ENCODE measurements around the gene NEK11. TPM values are rescaled to one million over a fixed set of nuclear protein-coding genes. Genes with fewer than 3 reads are reported as not detected.

The NEK11 gene
- total and polyA plus RNA-seq, 2 donors (not counting 3 experiments of a cell fraction or from before 2014, with no cell fraction given): 1.7 to 4.3 TPM

GRCh38 chr3:131353986-131354385 is 327.3 kb downstream of the NEK11 start:
- Histone ChIP-seq H3K27ac (ENCODE audit: insufficient read depth, low read depth, low read length) (peak overlapping the region; percentile 80), H3K9me1 (replicated peaks; ENCODE audit: control insufficient read depth, extremely low read depth, insufficient read depth, low read length) (no peaks in the 10 kb centered on the region), H2AFZ (ENCODE audit: low read depth, low read length) (no peak overlapping the region), H3K36me3 (ENCODE audit: control insufficient read depth in 2 of 2, extremely low read depth in 1 of 2, insufficient read depth in 2 of 2, low read length in 2 of 2) (no peaks in the 10 kb centered on the region), H4K20me1 (replicated peaks; ENCODE audit: control insufficient read depth, extremely low read depth, insufficient read depth, low read length) (no peaks in the 10 kb centered on the region), H3K9me3 (replicated peaks; ENCODE audit: control insufficient read depth, insufficient read depth, low read length) (no peaks in the 10 kb centered on the region), H3K79me2 (ENCODE audit: control insufficient read depth, insufficient read depth, low read length) (no peaks in the 10 kb centered on the region), H3K4me1 (ENCODE audit: control insufficient read depth, extremely low read depth, insufficient read depth, low read length) (peaks cover 38% of the 10 kb centered on the region), H3K27me3 (ENCODE audit: control insufficient read depth in 2 of 2, insufficient read depth in 2 of 2, low read length in 2 of 2) (no peaks in the 10 kb centered on the region), H3K9ac (replicated peaks; ENCODE audit: extremely low read depth, insufficient read depth, low read length) (peak overlapping the region; percentile 25), H3K4me3 (replicated peaks in 1 of 3; ENCODE audit: insufficient read depth in 1 of 3, low read depth in 1 of 3, low read length in 3 of 3) (no peak overlapping the region), H3K4me2 (ENCODE audit: insufficient read depth, low read length) (peak overlapping the region; percentile 37)
- peak; percentile 64 for FAIRE-seq
- DNase-seq (ENCODE audit: low read depth, low spot score): peak; percentile 60
- dilution Hi-C loops (cut with MboI; ENCODE audit: extremely low pct_ligation_motif_present, low sequenced_read_pairs): no loop called here
- intact Hi-C loops (cut with micrococcal nuclease): loop anchor here (1.0 kb wide), 2 partner anchors 8 to 27 kb away; partner anchors contain the start of gene NUDT16
- no TSS peak for BruUV-seq (replicated peaks)
- no peak for TF ChIP-seq EZH2 (IDR thresholded peaks at IDR 0.05; ENCODE audit: borderline replicate concordance, low read depth, low read length, severe bottlenecking)
- no peak for TF ChIP-seq GATA2 (IDR thresholded peaks at IDR 0.05; ENCODE audit: insufficient read depth, insufficient read length, low read depth, low read length)
- no peak for TF ChIP-seq FOS (IDR thresholded peaks at IDR 0.05; ENCODE audit: borderline replicate concordance, insufficient read depth, low read length)
- TF ChIP-seq CTCF (IDR thresholded peaks at IDR 0.05; ENCODE audit: extremely low read depth in 1 of 2, insufficient read depth in 1 of 2, low read depth in 1 of 2, low read length in 2 of 2): no peak
- TF ChIP-seq MAX (IDR thresholded peaks at IDR 0.05; ENCODE audit: insufficient read depth, insufficient read length): no peak
- TF ChIP-seq JUN (IDR thresholded peaks at IDR 0.05; ENCODE audit: borderline replicate concordance, insufficient read depth, insufficient read length, low read depth): no peak
- TF ChIP-seq MYC (IDR thresholded peaks at IDR 0.05; ENCODE audit: low read depth, low read length): no peak
- no peak for TF ChIP-seq POLR2A (IDR thresholded peaks at IDR 0.05; ENCODE audit: low read depth, low read length)
- no peak for TF ChIP-seq POLR2AphosphoS5 (IDR thresholded peaks at IDR 0.05; ENCODE audit: insufficient read depth, low read depth, low read length)
- CTCF ChIA-PET: no interaction called here
- POLR2A ChIA-PET: interaction anchor here (1.0 kb wide), 1 partner anchor 26 kb away, joined by 4 read pairs; no protein-coding TSS in a partner anchor
